Measurements from ENCODE around the gene ZMIZ2. TPM values are rescaled to one million over a fixed set of nuclear protein-coding genes. Genes with fewer than 3 reads are reported as not detected.
"Not testable (repeated sequence)": the region's sequence is repeated elsewhere in the genome, so short reads cannot be mapped to it uniquely, and the experiment has no call there.

ZMIZ2 gene
- total RNA-seq, 1 donor from 2014 or later = 53.0 TPM

DNA sequence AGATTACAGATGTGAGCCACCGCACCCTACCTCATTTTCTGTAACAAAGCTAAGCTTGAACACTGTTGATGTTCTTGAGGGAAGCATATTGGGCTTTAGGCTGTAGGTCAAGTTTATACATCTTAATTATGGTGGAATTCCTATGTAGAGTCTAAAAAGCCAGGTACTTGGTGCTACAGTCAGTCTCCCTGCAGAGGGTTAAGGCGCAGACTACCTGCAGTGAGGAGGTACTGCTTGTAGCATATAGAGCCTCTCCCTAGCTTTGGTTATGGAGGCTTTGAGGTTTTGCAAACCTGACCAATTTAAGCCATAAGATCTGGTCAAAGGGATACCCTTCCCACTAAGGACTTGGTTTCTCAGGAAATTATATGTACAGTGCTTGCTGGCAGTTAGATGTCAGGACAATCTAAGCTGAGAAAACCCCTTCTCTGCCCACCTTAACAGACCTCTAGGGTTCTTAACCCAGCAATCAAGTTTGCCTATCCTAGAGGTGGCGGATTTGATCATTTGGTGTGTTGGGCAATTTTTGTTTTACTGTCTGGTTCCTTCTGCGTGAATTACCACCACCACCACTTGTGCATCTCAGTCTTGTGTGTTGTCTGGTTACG, 53.9 kb downstream of the ZMIZ2 start:
- TF ChIP-seq, protein P1, sequence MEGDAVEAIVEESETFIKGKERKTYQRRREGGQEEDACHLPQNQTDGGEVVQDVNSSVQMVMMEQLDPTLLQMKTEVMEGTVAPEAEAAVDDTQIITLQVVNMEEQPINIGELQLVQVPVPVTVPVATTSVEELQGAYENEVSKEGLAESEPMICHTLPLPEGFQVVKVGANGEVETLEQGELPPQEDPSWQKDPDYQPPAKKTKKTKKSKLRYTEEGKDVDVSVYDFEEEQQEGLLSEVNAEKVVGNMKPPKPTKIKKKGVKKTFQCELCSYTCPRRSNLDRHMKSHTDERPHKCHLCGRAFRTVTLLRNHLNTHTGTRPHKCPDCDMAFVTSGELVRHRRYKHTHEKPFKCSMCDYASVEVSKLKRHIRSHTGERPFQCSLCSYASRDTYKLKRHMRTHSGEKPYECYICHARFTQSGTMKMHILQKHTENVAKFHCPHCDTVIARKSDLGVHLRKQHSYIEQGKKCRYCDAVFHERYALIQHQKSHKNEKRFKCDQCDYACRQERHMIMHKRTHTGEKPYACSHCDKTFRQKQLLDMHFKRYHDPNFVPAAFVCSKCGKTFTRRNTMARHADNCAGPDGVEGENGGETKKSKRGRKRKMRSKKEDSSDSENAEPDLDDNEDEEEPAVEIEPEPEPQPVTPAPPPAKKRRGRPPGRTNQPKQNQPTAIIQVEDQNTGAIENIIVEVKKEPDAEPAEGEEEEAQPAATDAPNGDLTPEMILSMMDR (IDR thresholded peaks at IDR 0.05; ENCODE audit: insufficient read depth, low read length, poor library complexity, severe bottlenecking) = no peak
- Histone ChIP-seq H3K4me3 (ENCODE audit: low read depth, low read length) (no peak overlapping the region), H3K36me3 (ENCODE audit: control insufficient read depth, insufficient read depth, low read length) (peaks cover 10% of the 10 kb centered on the region), H3K27me3 (ENCODE audit: control insufficient read depth, insufficient read depth, low read length) (no peaks in the 10 kb centered on the region)
- DNase-seq (ENCODE audit: low read depth) = no peak

DNA sequence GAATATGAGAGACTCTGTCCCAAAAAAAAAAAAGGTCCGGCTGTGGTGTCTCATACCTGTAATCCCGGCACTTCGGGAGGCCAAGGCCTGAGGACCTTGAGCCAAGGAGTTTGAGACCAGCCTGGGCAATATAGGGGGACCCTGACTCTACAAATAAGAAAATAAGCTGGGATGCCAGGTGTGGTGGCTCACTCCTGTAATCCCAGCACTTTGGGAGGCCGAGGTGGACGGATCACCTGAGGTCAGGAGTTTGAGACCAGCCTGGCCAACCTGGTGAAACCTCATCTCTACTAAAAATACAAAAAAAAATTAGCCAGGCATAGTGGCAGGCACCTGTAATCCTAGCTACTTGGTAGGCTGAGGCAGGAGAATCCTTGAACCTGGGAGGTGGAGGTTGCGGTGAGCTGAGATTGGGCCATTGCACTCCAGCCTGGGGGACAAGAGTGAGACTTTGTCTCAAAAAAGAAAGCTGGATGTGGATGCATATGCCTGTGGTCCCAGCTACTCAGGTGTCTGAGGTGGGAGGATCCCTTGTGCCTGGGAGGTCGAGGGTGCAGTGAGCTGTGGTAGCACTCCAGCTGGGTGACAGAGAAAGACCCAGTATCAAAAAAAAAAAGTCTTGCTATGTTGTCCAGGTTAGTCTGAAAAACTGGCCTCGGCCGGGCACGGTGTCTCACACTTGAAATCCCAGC, 55.3 kb downstream of the ZMIZ2 start:
- DNase-seq (ENCODE audit: low read depth); H3K27me3 ChIP-seq (ENCODE audit: control insufficient read depth, insufficient read depth, low read length); H3K4me3 ChIP-seq (ENCODE audit: low read depth, low read length); H3K36me3 ChIP-seq (ENCODE audit: control insufficient read depth, insufficient read depth, low read length): not testable (repeated sequence)

DNA sequence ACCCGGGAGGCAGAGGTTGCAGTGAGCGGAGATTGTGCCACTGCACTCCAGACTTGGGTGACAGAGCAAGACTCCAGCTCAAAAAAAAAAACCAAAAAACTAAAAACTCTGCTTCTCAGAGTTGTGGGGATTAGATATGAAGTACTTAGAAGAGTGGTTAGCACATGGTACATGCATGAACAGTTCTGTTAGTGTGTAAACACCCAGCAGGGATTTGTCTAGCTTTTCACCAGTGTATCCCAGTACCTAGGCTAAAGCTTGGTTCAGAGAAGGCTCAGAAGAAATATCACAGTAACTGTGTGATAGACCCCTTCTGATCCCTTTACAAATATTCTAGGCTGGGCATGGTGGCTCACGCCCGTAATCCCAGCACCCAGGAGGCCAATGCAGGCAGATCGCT, 57.3 kb downstream of the ZMIZ2 start:
- Histone ChIP-seq H3K4me3 (ENCODE audit: low read depth, low read length) (no peak overlapping the region), H3K27me3 (ENCODE audit: control insufficient read depth, insufficient read depth, low read length) (no peaks in the 10 kb centered on the region), H3K36me3 (ENCODE audit: control insufficient read depth, insufficient read depth, low read length) (peaks cover 6% of the 10 kb centered on the region)
- TF ChIP-seq, protein P1 (IDR thresholded peaks at IDR 0.05; ENCODE audit: insufficient read depth, low read length, poor library complexity, severe bottlenecking) = no peak
- no peak for DNase-seq (ENCODE audit: low read depth)

DNA sequence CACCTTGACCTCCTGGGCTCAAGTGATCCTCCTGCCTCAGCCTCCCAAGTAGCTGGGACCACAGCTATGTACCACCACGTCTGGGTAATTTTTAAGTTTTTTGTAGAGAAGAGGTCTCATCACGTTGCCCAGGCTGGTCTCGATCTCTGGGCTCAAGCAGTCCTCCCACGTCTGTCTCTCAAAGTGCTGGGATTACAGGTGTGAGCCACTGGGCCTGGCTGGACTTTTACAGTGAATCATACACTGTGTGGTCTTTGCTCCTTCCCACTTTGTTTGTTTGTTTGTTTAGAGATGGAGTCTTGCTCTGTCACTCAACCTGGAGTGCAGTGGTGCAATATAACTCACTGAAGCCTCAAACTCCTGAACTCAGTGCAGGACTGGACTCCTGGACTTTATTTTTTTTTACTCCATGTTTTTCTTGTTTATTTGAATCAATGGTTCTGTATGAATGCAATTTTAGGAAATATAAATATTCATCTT, 60.3 kb downstream of the ZMIZ2 start:
- no peak for DNase-seq (ENCODE audit: low read depth)
- H3K4me3 ChIP-seq (ENCODE audit: low read depth, low read length) = no peak overlapping the region
- no peaks in the 10 kb centered on the region for H3K27me3 ChIP-seq (ENCODE audit: control insufficient read depth, insufficient read depth, low read length)
- TF ChIP-seq, protein P1 (IDR thresholded peaks at IDR 0.05; ENCODE audit: insufficient read depth, low read length, poor library complexity, severe bottlenecking) = no peak
- no peaks in the 10 kb centered on the region for H3K36me3 ChIP-seq (ENCODE audit: control insufficient read depth, insufficient read depth, low read length)

DNA sequence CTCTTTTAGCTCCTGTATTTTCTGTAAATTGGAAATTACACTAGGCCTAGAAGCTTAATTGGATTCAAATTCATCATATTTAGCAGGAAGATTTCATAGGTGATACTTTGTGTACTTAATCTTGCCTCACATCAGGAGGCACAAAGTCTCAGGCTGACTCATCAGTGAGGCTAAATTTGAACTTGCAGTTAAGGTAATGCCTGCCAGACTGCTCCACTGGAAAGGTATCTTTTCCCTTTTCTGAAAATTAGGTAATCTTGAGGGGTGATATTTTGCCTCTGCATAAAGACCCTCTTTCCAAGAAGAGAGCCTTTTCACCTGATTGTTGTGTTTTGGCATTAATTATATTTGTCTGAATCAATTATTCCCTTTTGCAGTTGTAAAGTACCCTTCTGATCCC, 62.4 kb downstream of the ZMIZ2 start:
- DNase-seq (ENCODE audit: low read depth) = no peak
- TF ChIP-seq, protein P1 (IDR thresholded peaks at IDR 0.05; ENCODE audit: insufficient read depth, low read length, poor library complexity, severe bottlenecking) = no peak
- no peaks in the 10 kb centered on the region for H3K27me3 ChIP-seq (ENCODE audit: control insufficient read depth, insufficient read depth, low read length)
- no peak overlapping the region for H3K4me3 ChIP-seq (ENCODE audit: low read depth, low read length)
- no peaks in the 10 kb centered on the region for H3K36me3 ChIP-seq (ENCODE audit: control insufficient read depth, insufficient read depth, low read length)

DNA sequence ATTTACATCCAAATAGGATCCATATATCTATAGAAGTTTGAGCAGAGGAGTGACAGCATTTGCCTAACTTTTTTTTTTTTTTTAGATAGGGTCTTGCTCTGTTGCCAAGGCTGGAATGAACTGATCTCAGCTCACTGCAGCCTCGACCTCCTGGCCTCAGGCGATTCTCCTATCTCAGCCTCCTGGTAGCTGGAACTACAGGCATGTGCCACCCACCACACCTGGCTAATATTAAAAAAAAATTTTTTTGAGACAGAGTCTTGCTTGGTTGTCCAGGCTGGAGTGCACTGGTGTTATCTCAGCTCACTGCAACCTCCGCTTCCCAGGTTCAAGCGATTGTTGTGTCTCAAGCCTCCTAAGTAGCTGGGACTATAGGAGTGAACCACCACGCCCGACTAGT, 62.9 kb downstream of the ZMIZ2 start:
- no peak for DNase-seq (ENCODE audit: low read depth)
- no peaks in the 10 kb centered on the region for H3K36me3 ChIP-seq (ENCODE audit: control insufficient read depth, insufficient read depth, low read length)
- no peaks in the 10 kb centered on the region for H3K27me3 ChIP-seq (ENCODE audit: control insufficient read depth, insufficient read depth, low read length)

More for the DNA sequence above, 62.9 kb downstream of the ZMIZ2 start:
- H3K4me3 ChIP-seq (ENCODE audit: low read depth, low read length) = no peak overlapping the region
- TF ChIP-seq, protein P1 (IDR thresholded peaks at IDR 0.05; ENCODE audit: insufficient read depth, low read length, poor library complexity, severe bottlenecking) = no peak
